PC-3 (cell line): Measurements from ENCODE around the gene CLNK. TPM values are rescaled to one million over a fixed set of nuclear protein-coding genes. Genes with fewer than 3 reads are reported as not detected.

Experiments
- ATAC-seq: fragments of 200-7000 bp; cut with Tn5 transposase; 2 replicates; pipeline ENCODE4 v1.9.1; 2020; ENCODE audit warnings: mild to moderate bottlenecking, moderate library complexity
- BruUV-seq: library from RNA; stranded (reverse); fragments of 400-500 nt; replicated peaks from 2 replicates; lab custom pipeline; 2021; lab: Mats Ljungman, UMichigan
- CTCF ChIA-PET: fragments of 300-600 bp; sonication (Branson Sonifier 250); formaldehyde crosslinking; loops from one replicate; lab custom pipeline; 2022; ENCODE audit warnings: antibody characterized with exemption; lab: Charles Lee
- POLR2A ChIA-PET: fragments of 300-600 bp; sonication (Branson Sonifier 250); formaldehyde crosslinking; loops from one replicate; lab custom pipeline; 2022; ENCODE audit warnings: antibody characterized with exemption; ENCODE audit not compliant: unreplicated experiment; lab: Charles Lee
- DNase-seq: peaks from one replicate; pipeline ENCODE4 v3.0.0-alpha.2; 2015
- H2AFZ ChIP-seq: fragments of 300-600 bp; sonication (generic); 2 replicates; pipeline ENCODE4 v1.6.0; 2016; ENCODE audit warnings: antibody characterized with exemption, low read length
- H3F3A ChIP-seq: fragments of 300-600 bp; sonication (generic); one replicate; pipeline ENCODE4 v1.6.0; 2017; ENCODE audit warnings: antibody characterized with exemption, low read length, control low read depth, mild to moderate bottlenecking; ENCODE audit not compliant: unreplicated experiment
- H3K27ac ChIP-seq: fragments of 300-600 bp; sonication (generic); 2 replicates; pipeline ENCODE4 v1.5.1; 2016; ENCODE audit warnings: mild to moderate bottlenecking, low read length
- H3K27me3 ChIP-seq: fragments of 300-600 bp; sonication (generic); 2 replicates; pipeline ENCODE4 v1.6.1; 2016; ENCODE audit warnings: low read length, mixed read lengths
- H3K36me3 ChIP-seq: fragments of 300-600 bp; sonication (generic); 2 replicates; pipeline ENCODE4 v1.6.1; 2016; ENCODE audit warnings: low read depth, mixed run types, low read length, mixed read lengths
- H3K4me1 ChIP-seq: fragments of 300-600 bp; sonication (generic); 2 replicates; pipeline ENCODE4 v1.5.1; 2016; ENCODE audit warnings: low read length; ENCODE audit not compliant: insufficient read depth
- H3K4me2 ChIP-seq: fragments of 300-600 bp; sonication (generic); 2 replicates; pipeline ENCODE4 v1.6.0; 2016; ENCODE audit warnings: low read length
- H3K4me3 ChIP-seq: fragments of 300-600 bp; sonication (generic); 2 replicates; pipeline ENCODE4 v1.5.1; 2016; ENCODE audit warnings: mild to moderate bottlenecking, low read length, mixed read lengths
- H3K79me2 ChIP-seq: fragments of 300-600 bp; sonication (generic); 2 replicates; pipeline ENCODE4 v1.6.1; 2017; ENCODE audit warnings: low read length, mixed read lengths
- H3K9ac ChIP-seq: fragments of 300-600 bp; sonication (generic); 2 replicates; pipeline ENCODE4 v1.6.0; 2016; ENCODE audit warnings: mild to moderate bottlenecking, low read length
- H3K9me2 ChIP-seq: fragments of 300-600 bp; sonication (generic); replicated peaks from 2 replicates; pipeline ENCODE4 v1.6.1; 2016; ENCODE audit warnings: mixed run types, low read length, mixed read lengths
- H3K9me3 ChIP-seq: fragments of 300-600 bp; sonication (generic); 2 replicates; pipeline ENCODE4 v1.6.1; 2016; ENCODE audit warnings: low read length, mixed read lengths
- H4K20me1 ChIP-seq: fragments of 300-600 bp; sonication (generic); 2 replicates; pipeline ENCODE4 v1.6.1; 2016; ENCODE audit warnings: low read length, mixed read lengths
- EZH2 ChIP-seq: fragments of 300-600 bp; sonication (generic); IDR thresholded peaks from one replicate; pipeline ENCODE4 v1.6.1; 2017; ENCODE audit warnings: antibody characterized with exemption, mild to moderate bottlenecking, low read length; ENCODE audit not compliant: unreplicated experiment
- EZH2phosphoT487 ChIP-seq: fragments of 300-600 bp; sonication (generic); IDR thresholded peaks from 2 replicates; pipeline ENCODE4 v1.6.1; 2018; ENCODE audit warnings: mild to moderate bottlenecking, antibody characterized with exemption, low read length, borderline replicate concordance
- intact Hi-C: fragments of 100-400 bp; cut with micrococcal nuclease; formaldehyde crosslinking; loops from 2 replicates; pipeline ENCODE4 v1.9.0; 2023
- total RNA-seq: library from RNA; depleted of rRNA; stranded (reverse); fragments of >200 nt; gene quantifications from 2 replicates; pipeline ENCODE4 v1.2.3, GENCODE V29; 2014
- TF ChIP-seq, protein P1 (sequence below): fragments of 300-600 bp; sonication (generic); conservative IDR thresholded peaks from 2 replicates; pipeline ENCODE4 v1.5.1; 2017; ENCODE audit warnings: antibody characterized with exemption, low read depth, mild to moderate bottlenecking, low read length

The CLNK gene
- total RNA-seq, 1 experiment from 2014 or later = not detected

DNA sequence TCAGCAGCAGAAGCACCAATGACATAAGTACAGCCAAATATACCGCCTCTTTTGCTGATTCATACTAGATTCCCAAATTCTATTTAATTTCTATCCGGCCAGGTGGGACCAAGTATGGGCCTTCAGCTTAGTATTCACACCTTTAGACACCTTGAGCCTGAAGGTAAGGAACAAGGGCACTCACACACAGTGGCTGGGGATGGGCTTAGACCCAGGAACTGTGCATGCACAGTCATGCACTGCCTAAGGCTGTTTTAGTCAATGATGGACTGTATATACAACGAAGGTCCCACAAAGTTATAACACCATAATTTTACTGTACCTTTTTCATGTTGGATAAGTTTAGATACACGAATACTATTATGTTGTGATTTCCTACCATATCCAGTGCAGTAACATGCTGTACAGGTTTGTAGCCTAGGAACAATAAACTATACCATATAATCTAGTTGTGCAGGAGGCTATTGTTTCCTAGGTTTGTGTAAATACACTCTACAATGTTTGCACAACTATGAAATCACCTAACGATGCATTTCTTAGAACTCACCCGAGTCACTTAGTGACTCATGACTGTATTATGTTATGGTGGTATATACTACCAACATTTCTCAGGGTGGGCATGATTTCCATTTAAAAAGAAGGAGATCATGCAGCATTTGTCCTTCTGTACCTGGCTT, 9.7 kb upstream of the CLNK start:
- POLR2A ChIA-PET = no interaction called here

DNA sequence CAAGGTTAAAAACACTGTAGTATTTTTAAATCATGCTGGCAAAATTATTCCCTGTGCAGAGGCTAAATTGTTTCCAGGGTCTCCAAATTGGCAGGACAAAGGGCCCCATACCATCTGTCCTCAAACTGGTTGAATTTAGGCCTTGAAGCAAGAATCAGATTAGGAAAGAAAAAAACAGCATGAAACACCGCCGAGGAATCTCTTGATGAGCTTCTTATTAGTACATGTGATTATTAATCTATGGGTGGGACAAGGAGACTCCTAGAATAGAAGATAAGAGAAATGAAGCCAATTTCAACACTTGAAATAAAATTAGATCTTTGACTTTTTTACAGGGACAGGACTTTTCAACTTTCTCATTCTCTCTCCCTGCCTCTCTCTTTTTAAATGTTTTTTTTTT, 7.1 kb upstream of the CLNK start:
- TF ChIP-seq EZH2 = no peak
- no peak for TF ChIP-seq EZH2phosphoT487
- TF ChIP-seq, protein P1, sequence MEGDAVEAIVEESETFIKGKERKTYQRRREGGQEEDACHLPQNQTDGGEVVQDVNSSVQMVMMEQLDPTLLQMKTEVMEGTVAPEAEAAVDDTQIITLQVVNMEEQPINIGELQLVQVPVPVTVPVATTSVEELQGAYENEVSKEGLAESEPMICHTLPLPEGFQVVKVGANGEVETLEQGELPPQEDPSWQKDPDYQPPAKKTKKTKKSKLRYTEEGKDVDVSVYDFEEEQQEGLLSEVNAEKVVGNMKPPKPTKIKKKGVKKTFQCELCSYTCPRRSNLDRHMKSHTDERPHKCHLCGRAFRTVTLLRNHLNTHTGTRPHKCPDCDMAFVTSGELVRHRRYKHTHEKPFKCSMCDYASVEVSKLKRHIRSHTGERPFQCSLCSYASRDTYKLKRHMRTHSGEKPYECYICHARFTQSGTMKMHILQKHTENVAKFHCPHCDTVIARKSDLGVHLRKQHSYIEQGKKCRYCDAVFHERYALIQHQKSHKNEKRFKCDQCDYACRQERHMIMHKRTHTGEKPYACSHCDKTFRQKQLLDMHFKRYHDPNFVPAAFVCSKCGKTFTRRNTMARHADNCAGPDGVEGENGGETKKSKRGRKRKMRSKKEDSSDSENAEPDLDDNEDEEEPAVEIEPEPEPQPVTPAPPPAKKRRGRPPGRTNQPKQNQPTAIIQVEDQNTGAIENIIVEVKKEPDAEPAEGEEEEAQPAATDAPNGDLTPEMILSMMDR = no peak
- BruUV-seq = no TSS peak
- H3K27me3 ChIP-seq = no peaks in the 10 kb centered on the region
- no peaks in the 10 kb centered on the region for H3K9me3 ChIP-seq
- H3K36me3 ChIP-seq = no peaks in the 10 kb centered on the region
- no peak overlapping the region for H3K4me2 ChIP-seq
- no peak for DNase-seq
- POLR2A ChIA-PET = no interaction called here
- intact Hi-C loops = loop anchor here (5.0 to 10.0 kb wide), 2 partner anchors 34 to 77 kb away; no protein-coding TSS in a partner anchor
- H3K27ac ChIP-seq = no peak overlapping the region
- CTCF ChIA-PET = no interaction called here
- no peak for ATAC-seq
- H3K4me3 ChIP-seq = no peak overlapping the region
- H2AFZ ChIP-seq = no peak overlapping the region
- H3F3A ChIP-seq = no peaks in the 10 kb centered on the region
- H3K9me2 ChIP-seq = no peaks in the 10 kb centered on the region
- peaks cover 24% of the 10 kb centered on the region for H3K4me1 ChIP-seq
- H3K79me2 ChIP-seq = no peaks in the 10 kb centered on the region
- H4K20me1 ChIP-seq = no peaks in the 10 kb centered on the region
- no peak overlapping the region for H3K9ac ChIP-seq

More for the DNA sequence above, 9.7 kb upstream of the CLNK start:
- CTCF ChIA-PET = no interaction called here
- H4K20me1 ChIP-seq = no peaks in the 10 kb centered on the region
- peak overlapping the region; percentile 33; the same call in 1 of the 2 replicates for H2AFZ ChIP-seq
- no peaks in the 10 kb centered on the region for H3K79me2 ChIP-seq
- BruUV-seq = no TSS peak
- no peak overlapping the region for H3K4me3 ChIP-seq
- no peaks in the 10 kb centered on the region for H3K9me2 ChIP-seq
- TF ChIP-seq EZH2 (no peak), EZH2phosphoT487 (no peak)
- TF ChIP-seq, protein P1 = no peak
- peak overlapping the region; percentile 57 for H3K4me2 ChIP-seq
- H3F3A ChIP-seq = no peaks in the 10 kb centered on the region
- intact Hi-C loops = loop anchor here (5.0 to 10.0 kb wide), 2 partner anchors 37 to 79 kb away; no protein-coding TSS in a partner anchor
- H3K9ac ChIP-seq = peak overlapping the region; percentile 35; the same call in 1 of the 2 replicates
- no peaks in the 10 kb centered on the region for H3K36me3 ChIP-seq
- H3K9me3 ChIP-seq = no peaks in the 10 kb centered on the region
- H3K4me1 ChIP-seq = peaks cover 24% of the 10 kb centered on the region
- H3K27ac ChIP-seq = peak overlapping the region; percentile 90
- DNase-seq (peak; percentile 76), ATAC-seq (peak; percentile 90)
- no peaks in the 10 kb centered on the region for H3K27me3 ChIP-seq
